MM.1S (cell line): ENCODE results near the gene GRIN2D.

ENCODE experiments used
- DNase-seq: peaks from one replicate; pipeline ENCODE4 v3.0.0-alpha.2; 2015
- H2AFZ ChIP-seq: fragments of 300-600 bp; sonication (generic); 2 replicates; pipeline ENCODE4 v1.6.0; 2016; ENCODE audit warnings: antibody characterized with exemption, low read length
- H3F3A ChIP-seq: fragments of 300-600 bp; sonication (generic); 2 replicates; pipeline ENCODE4 v1.6.1; 2016; ENCODE audit warnings: mild to moderate bottlenecking, antibody characterized with exemption, low read length, moderate library complexity, mixed read lengths; ENCODE audit not compliant: insufficient read depth
- H3K27ac ChIP-seq: fragments of 300-600 bp; sonication (generic); 2 replicates; pipeline ENCODE4 v1.5.1; 2016; ENCODE audit warnings: mild to moderate bottlenecking, low read length
- H3K27me3 ChIP-seq: fragments of 300-600 bp; sonication (generic); replicated peaks from 2 replicates; pipeline ENCODE4 v1.6.0; 2016; ENCODE audit warnings: low read length; ENCODE audit not compliant: insufficient read depth
- H3K36me3 ChIP-seq: fragments of 300-600 bp; sonication (generic); replicated peaks from 2 replicates; pipeline ENCODE4 v1.6.1; 2016; ENCODE audit warnings: mild to moderate bottlenecking, low read length, mixed read lengths; ENCODE audit not compliant: insufficient read depth
- H3K4me1 ChIP-seq: fragments of 300-600 bp; sonication (generic); 2 replicates; pipeline ENCODE4 v1.6.1; 2016; ENCODE audit warnings: low read length, mixed read lengths
- H3K4me2 ChIP-seq: fragments of 300-600 bp; sonication (generic); 2 replicates; pipeline ENCODE4 v1.6.0; 2016; ENCODE audit warnings: low read depth, low read length
- H3K4me3 ChIP-seq: fragments of 300-600 bp; sonication (generic); 2 replicates; pipeline ENCODE4 v1.5.1; 2016; ENCODE audit warnings: low read length, mixed read lengths
- H3K79me2 ChIP-seq: fragments of 300-600 bp; sonication (generic); 2 replicates; pipeline ENCODE4 v1.6.1; 2016; ENCODE audit warnings: mixed run types, low read length, mixed read lengths
- H3K9ac ChIP-seq: fragments of 300-600 bp; sonication (generic); 2 replicates; pipeline ENCODE4 v1.6.1; 2016; ENCODE audit warnings: low read length, mixed read lengths
- H3K9me2 ChIP-seq: fragments of 300-600 bp; sonication (generic); replicated peaks from 2 replicates; pipeline ENCODE4 v1.6.1; 2016; ENCODE audit warnings: mild to moderate bottlenecking, low read length, mixed read lengths; ENCODE audit not compliant: insufficient read depth
- H3K9me3 ChIP-seq: fragments of 300-600 bp; sonication (generic); replicated peaks from 2 replicates; pipeline ENCODE4 v1.6.1; 2016; ENCODE audit warnings: mild to moderate bottlenecking, low read length, mixed read lengths; ENCODE audit not compliant: insufficient read depth
- H4K20me1 ChIP-seq: fragments of 300-600 bp; sonication (generic); 2 replicates; pipeline ENCODE4 v1.6.1; 2016; ENCODE audit warnings: mild to moderate bottlenecking, low read length, moderate library complexity, mixed read lengths; ENCODE audit not compliant: insufficient read depth
- EZH2 ChIP-seq: fragments of 300-600 bp; sonication (generic); optimal IDR thresholded peaks from 2 replicates; pipeline ENCODE3; 2017; ENCODE audit warnings: low read depth, mild to moderate bottlenecking, antibody characterized with exemption, low read length, mixed read lengths
- EZH2phosphoT487 ChIP-seq: fragments of 300-600 bp; sonication (generic); IDR thresholded peaks from 2 replicates; pipeline ENCODE4 v1.6.1; 2018; ENCODE audit warnings: antibody characterized with exemption, low read length
- TF ChIP-seq, protein P1 (sequence below): fragments of 300-600 bp; sonication (generic); IDR thresholded peaks from 2 replicates; pipeline ENCODE4 v1.5.1; 2016; ENCODE audit warnings: antibody characterized with exemption, low read length, mixed read lengths

The GRIN2D gene

GRCh38 chr19:48419158-48419920 lies 25.9 kb downstream of the GRIN2D start:
- Histone ChIP-seq H3K79me2 (no peaks in the 10 kb centered on the region), H3K4me2 (peak overlapping the region; percentile 62), H3K9me3 (no peaks in the 10 kb centered on the region), H3K9me2 (no peaks in the 10 kb centered on the region), H3K4me1 (peaks cover 12% of the 10 kb centered on the region), H3K4me3 (peak overlapping the region; percentile 48), H3K27me3 (peaks cover 9% of the 10 kb centered on the region), H3K9ac (peak overlapping the region; percentile 33; the same call in 1 of the 2 replicates), H4K20me1 (no peaks in the 10 kb centered on the region), H2AFZ (peak overlapping the region; percentile 74), H3K36me3 (no peaks in the 10 kb centered on the region), H3F3A (peaks cover 17% of the 10 kb centered on the region), H3K27ac (peak overlapping the region; percentile 31; the same call in 1 of the 2 replicates)
- no peak for TF ChIP-seq EZH2
- TF ChIP-seq EZH2phosphoT487 = no peak
- TF ChIP-seq, protein P1, sequence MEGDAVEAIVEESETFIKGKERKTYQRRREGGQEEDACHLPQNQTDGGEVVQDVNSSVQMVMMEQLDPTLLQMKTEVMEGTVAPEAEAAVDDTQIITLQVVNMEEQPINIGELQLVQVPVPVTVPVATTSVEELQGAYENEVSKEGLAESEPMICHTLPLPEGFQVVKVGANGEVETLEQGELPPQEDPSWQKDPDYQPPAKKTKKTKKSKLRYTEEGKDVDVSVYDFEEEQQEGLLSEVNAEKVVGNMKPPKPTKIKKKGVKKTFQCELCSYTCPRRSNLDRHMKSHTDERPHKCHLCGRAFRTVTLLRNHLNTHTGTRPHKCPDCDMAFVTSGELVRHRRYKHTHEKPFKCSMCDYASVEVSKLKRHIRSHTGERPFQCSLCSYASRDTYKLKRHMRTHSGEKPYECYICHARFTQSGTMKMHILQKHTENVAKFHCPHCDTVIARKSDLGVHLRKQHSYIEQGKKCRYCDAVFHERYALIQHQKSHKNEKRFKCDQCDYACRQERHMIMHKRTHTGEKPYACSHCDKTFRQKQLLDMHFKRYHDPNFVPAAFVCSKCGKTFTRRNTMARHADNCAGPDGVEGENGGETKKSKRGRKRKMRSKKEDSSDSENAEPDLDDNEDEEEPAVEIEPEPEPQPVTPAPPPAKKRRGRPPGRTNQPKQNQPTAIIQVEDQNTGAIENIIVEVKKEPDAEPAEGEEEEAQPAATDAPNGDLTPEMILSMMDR = no peak
- peak; percentile 79 for DNase-seq

- no peaks in the 10 kb centered on the region for H3K79me2 ChIP-seq
- no peaks in the 10 kb centered on the region for H4K20me1 ChIP-seq
- H3K27me3 ChIP-seq = no peaks in the 10 kb centered on the region
- no peak overlapping the region for H2AFZ ChIP-seq
- H3K27ac ChIP-seq = no peak overlapping the region
- no peak overlapping the region for H3K9ac ChIP-seq
- H3K4me2 ChIP-seq = no peak overlapping the region
- H3K9me2 ChIP-seq = no peaks in the 10 kb centered on the region
- H3F3A ChIP-seq = peaks cover 9% of the 10 kb centered on the region; the same call in 1 of the 2 replicates
- DNase-seq = no peak
- no peaks in the 10 kb centered on the region for H3K36me3 ChIP-seq
- peaks cover 9% of the 10 kb centered on the region for H3K4me1 ChIP-seq
- TF ChIP-seq, protein P1 = no peak
- TF ChIP-seq EZH2phosphoT487 = no peak
- TF ChIP-seq EZH2 = no peak
- H3K9me3 ChIP-seq = no peaks in the 10 kb centered on the region
- no peak overlapping the region for H3K4me3 ChIP-seq
These were observed 28.1 kb downstream of the GRIN2D start for GRCh38 chr19:48421548-48421947.

GRCh38 chr19:48424694-48425219 lies 31.3 kb downstream of the GRIN2D start:
- Histone ChIP-seq H3K27me3 (no peaks in the 10 kb centered on the region), H4K20me1 (no peaks in the 10 kb centered on the region), H3K9me3 (no peaks in the 10 kb centered on the region), H3K36me3 (no peaks in the 10 kb centered on the region), H2AFZ (no peak overlapping the region), H3K9ac (no peak overlapping the region), H3K27ac (no peak overlapping the region), H3K4me3 (no peak overlapping the region), H3F3A (no peaks in the 10 kb centered on the region), H3K4me2 (peak overlapping the region; percentile 18; the same call in 1 of the 2 replicates), H3K9me2 (no peaks in the 10 kb centered on the region), H3K4me1 (no peaks in the 10 kb centered on the region), H3K79me2 (no peaks in the 10 kb centered on the region)
- no peak for DNase-seq
- TF ChIP-seq, protein P1 = no peak
- TF ChIP-seq EZH2phosphoT487 = no peak
- no peak for TF ChIP-seq EZH2
